Uterus (tissue), 4 donors: ENCODE results near the gene KCNJ4. TPM values are rescaled to one million over a fixed set of nuclear protein-coding genes. Genes with fewer than 3 reads are reported as not detected.

Experiments
- DNase-seq, 2 donors: peaks; one replicate each; pipeline ENCODE4 v3.0.0-alpha.2; 2019 to 2020
- H3K27ac ChIP-seq, 2 donors: fragments of 200-600 bp; sonication (generic); 1 replicate in 1 of 2; 2 replicates in 1 of 2; pipeline ENCODE4 v1.5.1; 2016 to 2018
- H3K27me3 ChIP-seq, 2 donors: fragments of 200-600 bp; sonication (generic); one replicate each; pipeline ENCODE4 v1.5.1; 2018 to 2019; ENCODE audit warnings: control low read depth in 1 of 2
- H3K36me3 ChIP-seq, 2 donors: fragments of 200-600 bp; sonication (generic); one replicate each; pipeline ENCODE4 v1.5.1; 2019; ENCODE audit warnings: control low read depth in 1 of 2
- H3K4me1 ChIP-seq, 2 donors: fragments of 200-600 bp; sonication (generic); one replicate each; pipeline ENCODE4 v1.5.1; 2018 to 2019; ENCODE audit warnings: control low read depth in 1 of 2
- H3K4me3 ChIP-seq, 2 donors: fragments of 200-600 bp; sonication (generic); 1 replicate in 1 of 2; 2 replicates in 1 of 2; pipeline ENCODE4 v1.5.1; 2018 to 2019; ENCODE audit warnings: mild to moderate bottlenecking in 1 of 2
- H3K9me3 ChIP-seq, 2 donors: fragments of 200-600 bp; sonication (generic); one replicate each; pipeline ENCODE4 v1.5.1; 2019; ENCODE audit warnings: control low read depth in 1 of 2
- CTCF ChIP-seq, 4 experiments: fragments of 200-600 bp in 2 of 4; fragments of 450-650 bp in 2 of 4; sonication (generic) in 2 of 4; IDR thresholded peaks; one replicate each; pipeline ENCODE4 v1.5.1; 2016 to 2019; ENCODE audit warnings: antibody characterized with exemption in 4 of 4, mild to moderate bottlenecking in 2 of 4, moderate library complexity in 1 of 4
- POLR2A ChIP-seq, 2 donors: fragments of 450-650 bp; IDR thresholded peaks; one replicate each; pipeline ENCODE4 v1.6.1; 2016; ENCODE audit warnings: antibody characterized with exemption in 2 of 2, mild to moderate bottlenecking in 1 of 2, moderate library complexity in 1 of 2
- intact Hi-C: fragments of 100-400 bp; cut with DNase I; formaldehyde crosslinking; loops from one replicate; pipeline ENCODE4 v1.15.1; 2023; ENCODE audit warnings: low total_unique reads
- total RNA-seq, 4 donors: library from RNA; depleted of rRNA in 3 of 4; stranded (reverse); fragments of >200 nt in 3 of 4; gene quantifications; one replicate each; pipeline versions ENCODE4 v1.1.0 to v1.2.4, GENCODE V29; 2014 to 2023
- donor health status: DM: yes; HTN: yes; CAD: no.

The KCNJ4 gene
- total RNA-seq, 4 donors from 2014 or later, result 0.21 to 1.1 TPM; not detected in 2

DNA sequence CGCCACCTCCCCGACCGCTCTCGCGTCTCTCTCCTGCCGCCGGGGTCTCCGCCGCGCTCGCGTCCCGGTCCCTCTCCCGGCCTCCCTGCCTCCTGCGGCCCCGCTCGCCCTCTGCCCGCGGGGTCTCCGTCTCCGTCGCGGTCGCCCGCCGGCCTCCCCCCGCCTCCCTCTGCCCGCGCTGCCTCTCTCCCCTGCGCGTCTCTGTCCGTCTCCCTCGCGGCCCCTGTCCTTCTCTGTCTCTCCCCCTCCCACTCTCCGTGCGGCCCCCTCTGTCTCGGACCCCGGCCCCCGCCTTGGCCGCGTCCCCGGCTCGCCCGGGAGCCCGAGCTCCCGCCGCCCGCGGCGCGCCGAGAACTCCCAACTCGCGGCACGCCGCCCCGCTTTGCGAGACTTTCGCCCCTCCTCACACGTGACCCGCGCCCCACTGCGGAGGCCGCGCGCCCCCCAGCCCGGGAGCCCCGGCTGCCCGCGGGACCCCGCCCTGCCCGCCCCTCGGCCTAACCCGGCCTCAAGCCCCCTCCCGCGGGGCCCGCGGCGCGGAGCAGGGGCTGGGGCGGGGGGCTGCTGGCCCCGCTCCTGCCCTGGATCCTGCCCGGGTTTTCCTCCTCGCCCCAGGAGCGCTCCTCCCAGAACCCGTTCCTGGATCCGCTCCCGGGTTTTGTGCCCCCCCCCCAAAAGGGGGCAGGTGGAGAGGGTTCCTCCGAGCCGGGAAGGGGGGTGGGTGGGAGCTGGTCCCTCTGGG is 702 bp upstream of the KCNJ4 start:
- H3K27me3 ChIP-seq, result peaks cover 7 to 13% of the 10 kb centered on the region in 2 donors
- H3K36me3 ChIP-seq, result no peaks in the 10 kb centered on the region
- DNase-seq, result no peak
- intact Hi-C loops, result no loop called here
- H3K4me1 ChIP-seq, result peaks cover 0 to 16% of the 10 kb centered on the region in 2 donors
- no peak overlapping the region for H3K27ac ChIP-seq
- TF ChIP-seq POLR2A (IDR thresholded peaks at IDR 0.05), result no peak
- TF ChIP-seq CTCF (IDR thresholded peaks at IDR 0.05), result no peak
- peak overlapping the region in 1 of 2 donors; percentile 7 for H3K4me3 ChIP-seq
- H3K9me3 ChIP-seq, result no peaks in the 10 kb centered on the region

GRCh38 chr22:38454353-38455075 is 485 bp downstream of the KCNJ4 start:
- DNase-seq, result no peak
- intact Hi-C loops, result no loop called here
- TF ChIP-seq POLR2A (IDR thresholded peaks at IDR 0.05), result no peak
- no peak for TF ChIP-seq CTCF (IDR thresholded peaks at IDR 0.05)
- no peaks in the 10 kb centered on the region for H3K9me3 ChIP-seq
- peaks cover 7 to 13% of the 10 kb centered on the region in 2 donors for H3K27me3 ChIP-seq
- H3K27ac ChIP-seq, result no peak overlapping the region
- H3K4me3 ChIP-seq, result peak overlapping the region in 1 of 2 donors; percentile 21
- peaks cover 0 to 16% of the 10 kb centered on the region in 2 donors for H3K4me1 ChIP-seq
- H3K36me3 ChIP-seq, result no peaks in the 10 kb centered on the region

- peaks cover 7 to 13% of the 10 kb centered on the region in 2 donors for H3K27me3 ChIP-seq
- intact Hi-C loops, result no loop called here
- no peak overlapping the region for H3K27ac ChIP-seq
- H3K4me3 ChIP-seq, result no peak overlapping the region
- H3K36me3 ChIP-seq, result no peaks in the 10 kb centered on the region
- H3K4me1 ChIP-seq, result peaks cover 0 to 16% of the 10 kb centered on the region in 2 donors
- no peaks in the 10 kb centered on the region for H3K9me3 ChIP-seq
- TF ChIP-seq POLR2A (IDR thresholded peaks at IDR 0.05), result no peak
- no peak for TF ChIP-seq CTCF (IDR thresholded peaks at IDR 0.05)
- DNase-seq, result no peak
These were observed 1.0 kb downstream of the KCNJ4 start for GRCh38 chr22:38453996-38454352.

DNA sequence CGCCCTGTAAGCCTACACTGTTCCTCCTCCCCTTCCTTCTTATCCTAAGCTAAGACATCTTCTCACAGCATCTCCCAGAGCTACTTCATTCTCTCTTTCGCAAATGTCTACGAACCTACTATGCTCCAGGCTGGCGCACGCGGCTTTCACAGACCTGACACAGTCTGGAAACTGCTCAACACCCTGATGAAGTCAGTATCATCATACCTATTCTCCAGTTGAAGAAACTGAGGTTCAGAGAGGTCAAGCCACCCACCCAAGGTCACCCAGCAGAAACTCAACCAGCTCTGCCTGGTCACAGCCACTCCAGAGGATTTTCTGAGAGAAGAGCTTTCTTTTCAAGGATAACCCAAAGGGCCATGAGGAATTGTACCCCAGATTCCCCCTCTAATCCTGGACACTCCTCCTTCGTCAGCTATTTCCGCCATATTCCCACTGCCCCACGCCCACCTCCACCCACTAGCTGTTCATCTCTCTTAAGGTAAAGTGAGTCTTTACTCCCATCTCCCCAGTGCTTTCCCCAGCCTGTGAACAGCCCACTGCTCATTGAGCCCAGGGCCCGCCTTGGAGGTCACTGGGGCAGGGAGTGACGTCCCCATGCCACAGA is 1.8 kb downstream of the KCNJ4 start:
- peaks cover 0 to 16% of the 10 kb centered on the region in 2 donors for H3K4me1 ChIP-seq
- H3K36me3 ChIP-seq, result no peaks in the 10 kb centered on the region
- no peak overlapping the region for H3K4me3 ChIP-seq
- intact Hi-C loops, result no loop called here
- no peak overlapping the region for H3K27ac ChIP-seq
- no peak for TF ChIP-seq CTCF (IDR thresholded peaks at IDR 0.05)
- no peak for TF ChIP-seq POLR2A (IDR thresholded peaks at IDR 0.05)
- no peaks in the 10 kb centered on the region for H3K9me3 ChIP-seq
- H3K27me3 ChIP-seq, result peaks cover 7 to 13% of the 10 kb centered on the region in 2 donors
- DNase-seq, result no peak
